WI38 (cell line): ENCODE measurements around the gene DENND4C.
"Not testable (repeated sequence)": the region's sequence is repeated elsewhere in the genome, so short reads cannot be mapped to it uniquely, and the experiment has no call there.

Experiments
- H3K4me3 ChIP-seq: 2 replicates; pipeline ENCODE4 v1.5.1; 2011; ENCODE audit warnings: low read depth, mild to moderate bottlenecking, control low read depth, low read length
- CTCF ChIP-seq: IDR thresholded peaks from 2 replicates; pipeline ENCODE4 v1.5.1; 2012; ENCODE audit warnings: low read depth, mild to moderate bottlenecking, control low read depth, low read length

Gene DENND4C

GRCh38 chr9:19381656-19382055 is 151.2 kb downstream of the DENND4C start:
- no peak for TF ChIP-seq CTCF
- no peak overlapping the region for H3K4me3 ChIP-seq

GRCh38 chr9:19385212-19385611 is 154.7 kb downstream of the DENND4C start:
- not testable (repeated sequence) for H3K4me3 ChIP-seq

- TF ChIP-seq CTCF = no peak
These were observed 155.5 kb downstream of the DENND4C start for GRCh38 chr9:19385786-19386501.

GRCh38 chr9:19386502-19387044 is 156.1 kb downstream of the DENND4C start:
- no peak overlapping the region for H3K4me3 ChIP-seq
- TF ChIP-seq CTCF = no peak

More at GRCh38 chr9:19385786-19386501, 155.5 kb downstream of the DENND4C start:
- no peak overlapping the region for H3K4me3 ChIP-seq

GRCh38 chr9:19387317-19387716 is 156.8 kb downstream of the DENND4C start:
- no peak overlapping the region for H3K4me3 ChIP-seq
- no peak for TF ChIP-seq CTCF

- H3K4me3 ChIP-seq = not testable (repeated sequence)
These were observed 159.0 kb downstream of the DENND4C start for GRCh38 chr9:19389539-19389938.

GRCh38 chr9:19397845-19398244 is 167.4 kb downstream of the DENND4C start:
- no peak overlapping the region for H3K4me3 ChIP-seq
- no peak for TF ChIP-seq CTCF

GRCh38 chr9:19403231-19403630 is 172.7 kb downstream of the DENND4C start:
- H3K4me3 ChIP-seq = not testable (repeated sequence)
